HG02763 (cell line): Measurements from ENCODE around the gene TEX26.

Experiments used
- ATAC-seq: cut with Tn5 transposase; IDR thresholded peaks from one replicate; pipeline ENCODE4 v1.9.1; 2021; ENCODE audit warnings: mild to moderate bottlenecking, moderate library complexity; ENCODE audit not compliant: unreplicated experiment

The TEX26 gene

DNA sequence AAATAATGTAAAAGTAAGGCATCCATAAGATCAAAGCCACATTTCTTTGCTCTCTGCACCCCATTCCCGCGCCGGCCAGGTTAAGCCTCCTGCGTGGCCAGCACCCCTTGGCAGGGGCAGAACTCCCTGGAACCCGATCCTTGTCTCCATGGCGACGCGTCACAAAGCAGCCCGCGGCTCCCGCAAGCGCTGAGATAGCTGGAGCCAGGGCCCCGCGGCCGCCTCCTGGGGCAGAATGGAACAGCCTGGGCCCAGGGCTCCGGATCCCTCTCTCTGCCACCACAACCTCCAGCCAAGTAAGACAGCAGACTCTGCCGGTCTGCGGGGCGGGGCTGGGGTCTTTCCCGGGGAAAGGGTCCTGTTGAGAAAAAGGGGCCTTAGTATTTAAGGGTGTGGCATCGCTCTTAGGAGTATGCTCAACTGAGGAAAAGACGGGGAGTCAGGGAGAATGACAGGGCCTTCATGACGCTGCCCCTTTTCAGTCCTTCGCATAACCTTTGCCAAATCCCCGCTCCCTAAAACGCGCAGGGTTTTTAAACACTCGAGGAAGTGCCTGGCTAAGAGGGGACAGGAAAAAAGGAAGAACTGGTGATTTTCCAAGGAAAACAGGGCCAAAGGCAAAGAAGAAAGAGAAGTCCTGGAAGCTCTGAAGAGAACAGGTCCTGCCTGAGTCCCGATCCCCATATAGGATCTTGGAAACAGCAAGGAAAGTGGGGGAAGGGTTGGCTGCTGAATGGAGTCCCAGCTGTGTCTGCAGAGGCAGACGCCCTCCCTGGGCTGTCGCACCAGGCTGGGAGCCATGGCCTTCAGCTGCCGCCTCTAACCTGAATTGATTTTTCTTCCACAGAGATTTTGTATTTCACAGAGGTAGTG lies at the start of gene TEX26:
TEX26 (plus strand) TSS at position 176 of the 873 bp plus-strand sequence; CDS start at position 236, 60 bp downstream.
- ATAC-seq = no peak

DNA sequence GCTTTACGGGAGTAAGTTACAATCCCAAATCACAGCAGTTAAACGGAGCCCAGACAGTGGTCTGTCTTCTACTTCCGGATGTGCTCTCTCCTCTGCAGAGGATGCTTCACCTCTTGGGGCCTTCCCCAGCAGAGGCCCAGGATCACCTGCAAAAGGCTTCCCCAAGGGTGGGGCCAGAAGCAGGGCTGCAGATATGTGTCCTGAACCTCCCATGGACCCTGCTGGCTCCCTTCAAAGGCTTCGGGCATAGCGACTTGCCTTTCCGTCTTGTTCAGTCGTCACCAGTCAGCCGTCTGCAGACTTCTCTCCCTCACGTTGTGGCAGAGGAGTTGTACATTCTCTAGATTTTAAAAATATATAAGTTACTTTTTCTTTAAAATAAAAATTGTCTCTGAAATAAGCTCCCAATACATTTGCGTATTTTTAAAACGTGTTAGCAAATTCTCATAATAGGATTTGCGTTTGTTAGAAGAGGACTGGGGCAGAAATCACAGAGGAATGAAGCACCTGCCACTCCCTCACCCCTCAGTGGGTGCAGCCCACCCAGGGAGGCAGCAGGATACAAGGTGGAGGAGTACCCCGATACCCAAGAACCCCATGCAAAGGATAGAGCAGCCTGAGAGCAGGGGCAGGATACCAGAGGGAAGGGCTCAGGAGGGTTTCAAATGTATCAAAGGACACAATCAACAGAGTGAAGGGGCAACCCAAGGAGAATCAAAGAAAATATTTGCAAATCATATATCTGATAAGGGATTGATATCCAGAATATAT lies 49.3 kb upstream of the TEX26 start:
- ATAC-seq = no peak

DNA sequence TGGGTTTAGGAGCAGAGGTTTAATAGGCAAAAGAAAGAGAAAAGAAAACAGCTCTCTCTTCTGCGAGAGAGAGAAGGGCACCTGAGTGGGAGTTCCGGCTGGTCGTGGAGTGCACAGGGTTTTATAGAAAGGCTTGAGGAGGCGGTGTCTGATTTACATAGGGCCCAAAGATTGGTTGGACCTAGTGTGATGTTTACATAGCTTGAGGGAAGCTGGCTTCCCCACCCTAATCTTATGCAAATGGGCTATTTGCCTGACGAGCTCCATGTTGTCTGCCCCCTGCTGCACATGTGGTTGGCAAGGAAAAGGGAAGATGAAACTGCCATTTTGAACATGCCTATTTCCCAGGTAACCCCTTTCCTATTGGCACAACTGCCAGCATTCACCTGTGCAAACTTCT lies 47.9 kb upstream of the TEX26 start:
- ATAC-seq = no peak

DNA sequence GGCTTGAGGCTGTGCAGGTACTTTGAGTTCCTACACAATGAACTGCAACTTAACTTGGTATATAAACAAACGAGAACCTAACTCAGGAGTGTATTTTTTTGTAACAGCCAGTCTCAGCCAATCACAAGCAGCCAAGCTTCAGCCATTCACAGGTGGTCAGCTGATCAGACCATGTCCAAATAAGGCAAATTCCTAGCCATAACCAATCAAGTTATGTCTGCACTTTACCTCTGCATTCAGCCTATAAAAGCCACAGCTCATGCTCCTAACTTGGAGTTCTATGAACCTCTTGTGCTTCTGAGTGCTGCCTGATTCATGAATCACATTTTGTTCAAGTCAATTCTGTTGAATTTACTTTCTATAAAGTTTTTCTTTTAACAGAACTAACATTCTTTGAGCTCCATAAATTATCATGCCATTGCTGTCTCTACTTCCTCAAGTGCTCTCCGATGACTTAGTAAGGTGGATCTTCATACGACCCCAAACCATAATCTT lies 43.2 kb upstream of the TEX26 start:
- ATAC-seq = no peak

DNA sequence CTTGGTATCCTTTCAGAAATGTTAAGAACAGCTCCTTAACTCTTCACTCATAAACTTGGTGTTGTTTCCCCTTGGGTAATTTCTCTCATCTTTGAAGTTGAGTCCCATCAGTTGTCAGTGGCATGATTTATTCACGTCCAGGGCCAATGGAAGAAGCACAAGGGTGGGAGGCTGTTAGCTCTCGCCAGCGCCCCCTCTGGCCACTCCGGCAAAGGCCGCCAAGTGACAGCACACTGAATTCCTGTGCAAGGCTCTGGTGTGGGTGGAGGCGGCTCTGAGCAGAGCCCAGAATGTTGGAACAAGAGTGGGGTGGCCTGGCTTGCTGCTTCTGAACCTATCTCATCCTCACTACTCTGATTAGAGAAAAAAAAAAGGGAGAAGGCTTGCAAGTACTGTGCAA lies 39.5 kb upstream of the TEX26 start:
- ATAC-seq = no peak

DNA sequence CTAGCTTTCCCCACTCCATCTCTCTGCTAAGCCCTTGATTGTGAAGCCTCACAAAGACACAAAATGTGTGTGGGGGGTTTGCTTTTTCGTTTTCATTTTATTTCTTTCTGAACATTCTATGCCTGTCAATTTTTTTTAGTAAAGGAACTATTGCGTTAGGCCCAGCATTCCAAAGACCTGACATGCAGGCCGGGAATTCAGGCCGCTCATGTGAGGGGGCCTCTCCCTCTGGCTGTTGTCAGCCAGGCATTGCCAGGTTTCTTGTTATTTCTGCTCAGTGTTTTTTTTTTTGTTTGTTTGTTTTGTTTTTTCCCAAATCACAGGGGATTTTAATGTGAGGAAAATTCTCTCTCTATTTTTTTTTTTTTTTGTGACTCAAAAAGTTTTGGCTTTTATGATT lies 36.7 kb upstream of the TEX26 start:
- ATAC-seq = no peak

DNA sequence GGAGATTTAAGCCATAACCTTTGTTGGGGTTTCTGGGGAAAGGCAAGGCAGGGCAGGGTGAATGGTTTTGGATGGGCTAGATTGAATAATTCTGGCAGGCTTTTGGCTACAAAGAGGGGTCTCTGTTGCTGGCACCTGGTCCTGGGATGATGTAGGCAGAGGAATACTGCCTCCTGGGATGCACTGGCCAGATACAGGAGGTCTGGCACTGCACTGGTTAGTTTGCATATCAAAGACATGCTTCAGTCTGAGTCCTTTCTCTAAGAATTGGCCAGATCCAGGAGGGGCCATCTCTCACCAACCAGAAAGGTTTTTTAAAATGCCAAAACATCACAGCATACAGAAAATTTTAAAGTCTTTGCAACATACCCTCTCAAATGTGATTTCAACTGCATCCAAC lies 34.4 kb upstream of the TEX26 start:
- ATAC-seq = no peak

DNA sequence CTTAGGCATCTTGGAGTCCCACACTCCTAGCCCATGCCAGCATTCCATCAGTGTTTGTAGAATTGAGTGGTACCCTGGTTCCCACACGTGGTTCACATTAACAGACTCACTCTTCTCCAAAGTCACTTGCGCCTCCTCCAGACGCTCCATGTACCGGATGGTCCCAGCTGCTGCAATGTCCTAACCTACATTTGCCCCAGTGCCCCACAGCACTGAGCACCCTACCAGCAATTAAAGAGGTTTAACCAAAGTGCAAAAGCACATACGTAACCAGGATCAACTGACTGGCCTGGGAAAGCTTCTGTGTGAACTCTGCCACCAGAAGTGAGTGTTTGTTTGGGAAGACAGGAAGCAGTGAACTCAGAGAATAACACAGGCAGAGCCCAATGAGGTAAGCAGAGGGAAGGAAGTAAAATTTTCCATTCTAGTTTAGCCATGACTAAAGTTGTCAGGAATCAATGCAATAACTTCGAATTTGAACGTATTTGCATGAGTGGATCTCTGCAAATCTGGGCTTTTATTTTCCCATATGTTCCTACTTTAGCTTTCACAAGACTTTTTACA lies 33.7 kb upstream of the TEX26 start:
- ATAC-seq = no peak

DNA sequence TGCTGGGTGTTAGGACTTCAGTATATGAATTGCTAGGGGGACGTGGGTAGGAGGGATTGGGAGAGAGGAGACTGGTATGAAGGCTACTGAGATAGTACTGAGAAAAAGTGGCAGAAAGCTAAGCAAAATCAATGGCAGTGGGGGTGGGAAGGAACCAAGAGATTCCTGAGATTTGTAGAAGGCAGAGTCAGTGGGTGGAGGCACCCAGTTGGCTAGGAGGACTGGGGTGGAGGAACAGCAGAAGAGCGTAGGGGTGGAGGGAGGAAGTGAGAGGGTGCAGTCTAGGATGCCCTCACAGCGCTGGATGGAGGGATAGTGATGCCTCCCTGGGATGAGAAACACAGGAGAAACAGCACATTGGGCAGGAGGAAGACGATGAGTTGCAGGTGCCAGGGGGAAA lies 32.0 kb upstream of the TEX26 start:
- ATAC-seq = no peak

DNA sequence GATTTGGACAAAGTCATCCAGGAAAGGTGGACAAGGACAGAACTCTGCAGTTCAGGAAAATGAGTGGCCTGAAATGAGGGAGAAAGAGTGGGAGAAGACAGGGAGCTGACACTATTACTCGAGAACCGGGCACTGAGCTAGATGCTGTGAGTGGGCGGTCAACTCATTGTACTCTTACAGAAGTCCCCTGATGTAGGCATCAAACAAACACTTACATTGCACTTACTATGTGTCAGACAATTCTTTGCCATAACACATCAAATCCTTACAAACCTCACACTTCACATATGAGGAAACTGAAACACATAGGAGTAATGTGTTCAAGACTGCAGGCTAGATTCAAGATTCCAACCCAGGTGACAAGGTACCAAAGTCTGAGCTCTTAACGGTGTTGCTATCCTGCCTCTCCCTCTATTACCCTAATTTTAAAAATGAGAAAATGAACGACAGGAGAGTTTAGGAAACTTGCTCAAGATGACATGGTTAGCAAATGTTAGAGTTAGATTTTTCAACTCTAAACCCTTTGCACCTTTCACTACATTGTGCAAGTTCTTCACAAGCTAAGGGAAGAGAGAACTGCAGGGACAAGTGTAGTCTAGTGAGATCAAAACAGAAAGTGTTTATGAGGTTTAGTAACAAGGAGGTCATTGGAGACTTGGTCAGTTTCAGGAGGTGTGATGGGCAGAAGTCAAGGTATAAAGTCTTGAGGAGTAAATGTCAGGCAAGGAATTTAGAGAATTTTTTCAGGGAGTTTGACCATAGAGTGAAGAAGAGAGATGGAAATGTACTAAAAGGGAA lies 31.3 kb upstream of the TEX26 start:
- no peak for ATAC-seq

DNA sequence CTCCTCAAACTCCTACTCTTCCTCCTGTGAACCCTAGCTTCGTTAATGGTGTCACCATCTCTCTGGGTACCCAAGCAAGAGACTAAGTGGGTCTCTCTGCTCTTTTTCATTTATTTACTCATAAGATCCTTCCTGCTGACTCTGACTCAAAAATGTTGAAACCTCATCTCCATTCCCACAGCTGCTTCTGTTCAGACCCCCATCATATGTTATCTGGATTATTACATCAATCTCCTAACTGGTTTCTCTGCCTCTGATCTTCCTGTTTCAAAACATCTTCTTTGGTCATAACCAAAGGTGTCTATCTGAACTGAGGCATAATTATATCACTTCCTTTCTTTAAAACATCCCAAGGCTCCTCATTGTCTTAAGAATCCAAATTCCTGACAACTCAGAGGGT lies 28.4 kb upstream of the TEX26 start:
- ATAC-seq = no peak

DNA sequence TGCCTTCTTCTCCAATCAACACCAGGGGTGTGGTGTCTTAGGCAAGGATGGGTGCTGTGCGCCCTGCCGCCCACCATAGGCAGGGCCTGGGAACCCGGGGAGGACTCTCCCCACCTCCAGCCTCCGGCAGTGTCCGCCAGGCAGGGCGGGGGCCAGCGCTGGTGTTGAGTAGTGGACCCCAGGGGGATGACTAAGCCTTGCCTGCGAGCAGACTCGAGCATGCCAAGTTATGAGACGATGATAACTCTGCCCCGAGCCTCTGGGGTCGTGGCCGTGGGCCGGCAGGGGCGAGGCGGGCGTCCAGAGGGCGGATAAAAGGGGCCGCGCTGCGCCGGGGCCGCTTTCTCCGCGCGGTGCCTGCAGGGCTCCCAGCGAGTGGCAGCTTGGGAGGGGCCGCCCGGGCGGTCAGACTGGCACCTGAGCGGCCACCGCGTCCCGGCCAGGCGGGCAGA lies 26.5 kb upstream of the TEX26 start, which contains the start of gene MEDAG:
MEDAG (plus strand) TSS at position 340 of the 452 bp plus-strand sequence. CDS start 245 bp downstream, outside the sequence.
- no peak for ATAC-seq

DNA sequence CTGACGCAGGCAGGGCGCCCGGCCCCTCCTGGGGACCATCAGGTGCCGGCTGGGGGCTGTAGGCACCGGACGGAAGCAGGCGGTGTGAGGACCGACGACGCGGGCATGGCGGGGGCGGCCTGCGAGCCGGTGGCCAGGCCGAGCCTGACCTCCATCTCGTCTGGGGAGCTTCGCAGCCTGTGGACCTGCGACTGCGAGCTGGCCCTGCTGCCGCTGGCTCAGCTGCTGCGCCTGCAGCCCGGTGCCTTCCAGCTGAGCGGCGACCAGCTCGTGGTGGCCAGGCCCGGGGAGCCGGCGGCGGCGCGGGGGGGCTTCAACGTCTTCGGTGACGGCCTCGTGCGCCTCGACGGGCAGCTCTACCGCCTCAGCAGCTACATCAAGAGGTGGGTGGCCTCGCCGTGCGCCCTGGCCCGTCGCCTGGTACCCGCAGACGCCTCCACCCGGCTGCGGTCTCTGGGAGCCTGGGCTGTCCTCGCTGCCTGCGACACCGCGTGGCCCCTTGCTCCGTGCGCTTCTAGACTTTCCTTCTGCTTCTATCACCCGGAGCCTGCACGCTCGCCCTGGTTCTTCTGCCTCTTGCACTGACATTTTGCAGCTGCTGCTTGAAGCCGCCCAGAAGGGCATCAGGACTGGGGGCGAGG lies 25.9 kb upstream of the TEX26 start:
- ATAC-seq = no peak

DNA sequence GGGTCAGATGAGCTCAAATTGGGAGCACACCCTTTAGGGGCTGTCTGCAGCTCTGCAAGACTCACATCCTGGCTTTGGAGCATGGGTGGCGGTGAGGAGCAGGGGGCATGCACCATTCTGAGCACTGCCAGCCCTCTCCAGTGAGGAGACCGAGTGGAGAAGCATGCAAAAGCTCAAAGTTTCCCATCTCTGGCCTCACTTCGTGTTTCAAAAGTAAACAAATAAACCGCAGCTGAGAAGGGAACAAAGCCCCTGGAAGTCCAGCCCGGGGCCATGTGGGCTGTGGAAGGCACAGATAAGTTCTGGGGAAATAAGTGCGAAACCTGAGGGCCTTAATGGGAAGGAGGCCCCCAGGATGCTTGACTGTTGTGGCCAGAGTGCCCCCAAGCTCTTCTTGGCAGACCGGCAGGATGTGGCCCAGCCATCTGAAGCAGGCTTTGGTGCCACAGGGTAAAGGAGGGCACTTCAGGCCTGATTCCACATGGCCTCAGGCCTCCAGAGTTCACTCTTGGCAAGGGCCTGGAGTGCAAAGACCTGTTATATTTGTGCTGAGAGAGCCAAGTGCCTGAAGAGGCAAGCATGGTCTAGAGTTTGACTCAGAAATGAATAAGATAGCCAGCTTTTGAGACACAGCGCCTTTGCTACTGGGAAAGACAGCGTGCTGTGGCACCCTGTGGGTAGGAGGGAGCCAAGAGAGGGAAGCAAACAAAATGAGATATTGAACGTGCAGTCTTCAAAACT lies 25.2 kb upstream of the TEX26 start:
- ATAC-seq = no peak

DNA sequence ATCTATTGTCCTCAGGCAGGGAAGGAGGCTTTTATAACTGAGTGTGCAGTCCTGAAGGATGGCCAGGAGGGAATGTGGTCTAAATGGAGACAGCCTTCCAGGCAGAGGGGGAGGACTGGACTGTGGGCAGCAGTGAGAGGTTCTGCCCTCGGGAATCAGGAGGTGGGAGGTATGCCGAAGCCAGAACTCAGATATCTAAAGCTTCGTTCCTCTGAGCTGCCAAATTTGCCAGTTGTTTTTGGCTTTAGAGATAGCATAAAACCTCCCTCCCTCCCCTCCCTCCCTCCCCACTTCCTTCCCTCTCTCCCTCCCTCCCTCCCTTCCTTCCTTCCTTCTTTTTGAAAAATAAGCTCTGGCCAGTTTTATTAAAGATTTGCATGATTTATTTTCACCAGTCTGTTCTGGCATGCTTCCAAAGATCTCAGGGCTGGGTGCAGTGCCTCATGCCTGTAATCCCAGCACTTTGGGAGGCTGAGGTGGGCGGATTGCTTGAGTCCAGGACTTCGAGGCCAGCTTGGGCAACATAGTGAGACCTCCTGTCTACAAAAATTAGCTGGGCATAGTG lies 24.0 kb upstream of the TEX26 start:
- no peak for ATAC-seq

DNA sequence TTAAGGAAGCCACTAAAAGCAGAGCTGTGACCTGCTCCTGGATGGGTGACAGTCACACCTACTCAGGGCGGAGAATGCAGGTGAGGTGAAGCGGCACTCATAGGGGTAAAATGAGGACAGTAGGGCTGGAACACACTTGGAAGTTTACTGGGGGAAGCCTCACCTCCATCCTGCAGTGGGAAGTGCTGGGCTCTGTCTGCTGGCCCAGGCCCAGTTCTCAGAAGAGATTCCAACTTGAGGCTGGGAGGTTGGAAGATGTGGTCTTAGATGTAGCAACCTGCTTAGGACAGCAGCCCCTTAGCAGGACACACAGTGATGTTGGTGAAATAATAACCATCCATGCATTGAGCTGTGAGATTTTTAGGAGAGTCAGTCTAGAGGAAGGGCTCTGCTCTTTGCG lies 21.8 kb upstream of the TEX26 start:
- ATAC-seq = no peak

DNA sequence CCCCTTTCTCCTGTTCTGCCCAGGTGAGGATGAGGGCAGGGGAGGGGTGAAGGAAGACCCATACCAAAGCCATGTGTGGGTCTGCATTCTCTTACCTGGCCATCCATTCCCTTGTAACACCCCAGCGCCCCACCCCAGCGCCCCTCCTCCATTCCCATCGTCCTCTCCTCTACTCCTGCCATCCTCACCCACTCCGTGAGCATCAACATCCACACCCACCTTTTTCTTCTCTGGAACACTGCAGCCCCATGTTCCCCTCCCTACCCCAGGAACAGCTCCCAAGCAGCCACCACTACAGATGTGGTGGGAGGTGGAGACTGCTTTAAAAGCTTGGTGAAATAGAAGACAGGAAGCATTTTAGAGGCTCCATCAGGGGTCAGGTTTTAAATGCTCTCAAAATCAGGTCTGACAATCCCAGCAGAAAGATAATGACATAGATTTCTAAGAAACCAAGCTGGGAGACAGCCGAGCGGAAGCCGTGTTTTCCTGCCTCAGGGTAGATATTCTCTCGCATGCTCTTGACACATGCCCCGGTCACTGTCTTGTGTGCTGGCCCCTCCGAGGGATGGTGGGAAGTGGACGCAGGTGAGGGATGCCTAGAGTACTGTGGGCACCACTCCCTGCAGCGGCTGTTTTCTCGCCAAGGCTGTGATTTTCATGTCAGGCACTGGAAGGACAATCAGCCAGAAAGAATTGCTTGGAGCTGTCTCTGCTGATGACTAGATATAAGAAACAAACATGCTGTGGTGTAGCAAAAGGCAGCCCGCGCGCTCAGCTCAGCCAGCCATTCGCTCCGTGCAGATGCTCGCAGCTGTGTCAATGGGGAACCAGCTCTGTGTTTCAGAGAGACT lies 16.5 kb upstream of the TEX26 start:
- no peak for ATAC-seq

DNA sequence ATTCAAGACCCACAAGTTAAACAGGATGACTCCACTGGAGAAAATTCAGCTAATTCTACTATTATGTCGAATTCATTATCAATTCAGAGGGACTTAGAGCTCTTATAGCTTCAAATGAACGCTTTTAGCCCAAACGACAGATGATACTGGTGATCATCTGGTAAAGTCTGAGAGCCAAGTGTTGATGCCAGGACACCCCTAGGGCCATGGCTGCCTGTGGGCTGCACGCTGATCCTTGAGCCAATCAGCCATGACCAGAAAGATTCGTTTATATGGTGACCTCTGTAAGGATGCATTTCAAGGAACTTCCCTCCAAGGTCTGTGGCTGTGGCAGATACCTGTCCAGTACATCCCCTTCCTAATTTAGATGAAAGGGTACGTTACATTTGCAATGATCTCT lies 15.5 kb upstream of the TEX26 start:
- ATAC-seq = no peak
